NB4 (cell line): Measurements from ENCODE around the gene PPP1R13L.

ENCODE experiments used
- DNase-seq: peaks from one replicate; pipeline ENCODE4 v3.0.0; 2010; ENCODE audit warnings: low read depth
- H3K4me3 ChIP-seq: one replicate; pipeline ENCODE4 v1.5.1; 2011; ENCODE audit warnings: mild to moderate bottlenecking, low read depth, low read length, moderate library complexity
- CTCF ChIP-seq: IDR thresholded peaks from one replicate; pipeline ENCODE4 v1.5.1; 2012; ENCODE audit warnings: low read depth, low read length
- MAX ChIP-seq: IDR thresholded peaks from 2 replicates; pipeline ENCODE4 v1.6.1; 2011; ENCODE audit warnings: low read depth, low read length
- MYC ChIP-seq: IDR thresholded peaks from 2 replicates; pipeline ENCODE4 v1.6.1; 2011; ENCODE audit warnings: low read depth, low read length
- POLR2A ChIP-seq: IDR thresholded peaks from 2 replicates; pipeline ENCODE4 v1.6.1; 2011; ENCODE audit warnings: mild to moderate bottlenecking; ENCODE audit not compliant: insufficient read length; ENCODE audit errors: extremely low read depth

Gene PPP1R13L

GRCh38 chr19:45350477-45351058, 54.3 kb downstream of the PPP1R13L start:
- no peak overlapping the region for H3K4me3 ChIP-seq
- TF ChIP-seq CTCF (no peak), MYC (no peak), POLR2A (no peak), MAX (no peak)
- no peak for DNase-seq

GRCh38 chr19:45349430-45349941, 55.4 kb downstream of the PPP1R13L start:
- H3K4me3 ChIP-seq: no peak overlapping the region
- DNase-seq: no peak
- TF ChIP-seq MAX (no peak), MYC (no peak), CTCF (no peak), POLR2A (no peak)

GRCh38 chr19:45349126-45349415, 55.8 kb downstream of the PPP1R13L start:
- TF ChIP-seq MAX (no peak), POLR2A (no peak), CTCF (no peak), MYC (no peak)
- no peak overlapping the region for H3K4me3 ChIP-seq
- no peak for DNase-seq

- TF ChIP-seq POLR2A: no peak
- TF ChIP-seq CTCF: no peak
- TF ChIP-seq MAX: no peak
- TF ChIP-seq MYC: no peak
- DNase-seq: no peak
- H3K4me3 ChIP-seq: no peak overlapping the region
These were observed 56.3 kb downstream of the PPP1R13L start for GRCh38 chr19:45348367-45349125.

- TF ChIP-seq MAX: no peak
- no peak for TF ChIP-seq POLR2A
- no peak for TF ChIP-seq MYC
- TF ChIP-seq CTCF: no peak
- no peak overlapping the region for H3K4me3 ChIP-seq
- no peak for DNase-seq
These were observed 57.1 kb downstream of the PPP1R13L start for GRCh38 chr19:45347570-45348366.
